Fibroblast of skin of right biceps (primary cell): ENCODE data around the gene BRAT1.
A peak's percentile ranks its signal among the peaks of the same experiment; 100 is the strongest.

Source experiments
- DNase-seq: peaks from one replicate; pipeline ENCODE4 v3.0.0-alpha.2; 2013

BRAT1 gene

GRCh38 chr7:2559283-2559950 lies 4.1 kb upstream of the BRAT1 start:
- DNase-seq = no peak

GRCh38 chr7:2558629-2559282 lies 3.4 kb upstream of the BRAT1 start, which contains the start of gene IQCE:
IQCE (plus strand) TSS chr7:2558979; CDS start chr7:2559182, 203 bp downstream.
- DNase-seq = peak; percentile 86

GRCh38 chr7:2554661-2555111 lies 638 bp downstream of the BRAT1 start:
- no peak for DNase-seq

GRCh38 chr7:2553831-2554581 lies 1.3 kb downstream of the BRAT1 start:
- DNase-seq = no peak

- no peak for DNase-seq
These were observed 2.2 kb downstream of the BRAT1 start for GRCh38 chr7:2553108-2553507.

GRCh38 chr7:2551418-2551817 lies 3.9 kb downstream of the BRAT1 start:
- DNase-seq = no peak

- no peak for DNase-seq
These were observed 8.3 kb downstream of the BRAT1 start for GRCh38 chr7:2546776-2547586.

GRCh38 chr7:2545746-2546425 lies 9.4 kb downstream of the BRAT1 start:
- no peak for DNase-seq

GRCh38 chr7:2544541-2545188 lies 10.7 kb downstream of the BRAT1 start:
- DNase-seq = no peak

- no peak for DNase-seq
These were observed 12.1 kb downstream of the BRAT1 start for GRCh38 chr7:2542916-2543871.

GRCh38 chr7:2542011-2542915 lies 13.1 kb downstream of the BRAT1 start:
- no peak for DNase-seq

GRCh38 chr7:2541291-2542010 lies 13.9 kb downstream of the BRAT1 start:
- DNase-seq = no peak

- DNase-seq = no peak
These were observed 14.7 kb downstream of the BRAT1 start for GRCh38 chr7:2540641-2541051.

- no peak for DNase-seq
These were observed 15.2 kb downstream of the BRAT1 start for GRCh38 chr7:2540133-2540532.

- no peak for DNase-seq
These were observed 16.1 kb downstream of the BRAT1 start for GRCh38 chr7:2539031-2539911.

GRCh38 chr7:2537981-2538851 lies 17.1 kb downstream of the BRAT1 start:
- DNase-seq = no peak
